ENCODE results near the gene DMD. TPM values are rescaled to one million over a fixed set of nuclear protein-coding genes. Genes with fewer than 3 reads are reported as not detected.

Gene DMD
- polyA plus RNA-seq, 1 donor from 2014 or later = 21.6 TPM

- H3K27me3 ChIP-seq (ENCODE audit: insufficient read depth, low read depth, low read length) = no peaks in the 10 kb centered on the region
Measured at GRCh38 chrX:32276153-32276552, 935.2 kb downstream of the DMD start.

GRCh38 chrX:32269866-32270265 lies 941.5 kb downstream of the DMD start:
- no peak overlapping the region for H3K4me3 ChIP-seq (ENCODE audit: low read length)
- no peaks in the 10 kb centered on the region for H3F3A ChIP-seq (ENCODE audit: insufficient read depth, low read length, poor library complexity, severe bottlenecking)
- H2AFZ ChIP-seq (ENCODE audit: low read depth, low read length) = no peak overlapping the region
- H3K9ac ChIP-seq (ENCODE audit: low read length) = no peak overlapping the region
- H3K4me2 ChIP-seq (ENCODE audit: low read length) = no peak overlapping the region
- H3K27ac ChIP-seq (ENCODE audit: low read length) = no peak overlapping the region
- H3K27me3 ChIP-seq (ENCODE audit: insufficient read depth, low read depth, low read length) = no peaks in the 10 kb centered on the region
- no peaks in the 10 kb centered on the region for H3K79me2 ChIP-seq (replicated peaks; ENCODE audit: insufficient read depth, low read length)
- no peaks in the 10 kb centered on the region for H3K9me3 ChIP-seq (ENCODE audit: low read length)
- no peaks in the 10 kb centered on the region for H3K9me2 ChIP-seq (ENCODE audit: insufficient read depth, low read length)
- no peaks in the 10 kb centered on the region for H4K20me1 ChIP-seq (ENCODE audit: insufficient read depth)
- H3K36me3 ChIP-seq (ENCODE audit: insufficient read depth, low read length) = no peaks in the 10 kb centered on the region
- TF ChIP-seq POLR2AphosphoS5 (IDR thresholded peaks at IDR 0.05) (no peak), SMC3 (conservative IDR thresholded peaks at IDR 0.05; ENCODE audit: poor library complexity) (no peak), EZH2 (IDR thresholded peaks at IDR 0.05; ENCODE audit: borderline replicate concordance, insufficient read depth, low read length, poor library complexity, severe bottlenecking) (no peak), MXI1 (conservative IDR thresholded peaks at IDR 0.05; ENCODE audit: poor library complexity, severe bottlenecking) (no peak), CTCF (IDR thresholded peaks at IDR 0.05; ENCODE audit: poor library complexity, severe bottlenecking) (no peak), TAF1 (IDR thresholded peaks at IDR 0.05; ENCODE audit: low read depth) (no peak), REST (IDR thresholded peaks at IDR 0.05; ENCODE audit: borderline replicate concordance) (no peak)

More at GRCh38 chrX:32276153-32276552, 935.2 kb downstream of the DMD start:
- Histone ChIP-seq H3K27ac (ENCODE audit: low read length) (no peak overlapping the region), H3K36me3 (ENCODE audit: insufficient read depth, low read length) (no peaks in the 10 kb centered on the region), H3K4me3 (ENCODE audit: low read length) (no peak overlapping the region), H3K4me2 (ENCODE audit: low read length) (no peak overlapping the region), H4K20me1 (ENCODE audit: insufficient read depth) (no peaks in the 10 kb centered on the region), H3K9me3 (ENCODE audit: low read length) (no peaks in the 10 kb centered on the region), H3K79me2 (replicated peaks; ENCODE audit: insufficient read depth, low read length) (no peaks in the 10 kb centered on the region), H3K9me2 (ENCODE audit: insufficient read depth, low read length) (no peaks in the 10 kb centered on the region), H2AFZ (ENCODE audit: low read depth, low read length) (no peak overlapping the region), H3F3A (ENCODE audit: insufficient read depth, low read length, poor library complexity, severe bottlenecking) (no peaks in the 10 kb centered on the region), H3K9ac (ENCODE audit: low read length) (no peak overlapping the region)
- TF ChIP-seq TAF1 (IDR thresholded peaks at IDR 0.05; ENCODE audit: low read depth) (no peak), POLR2AphosphoS5 (IDR thresholded peaks at IDR 0.05) (no peak), EP300 (conservative IDR thresholded peaks at IDR 0.05; ENCODE audit: poor library complexity, severe bottlenecking) (no peak), CTCF (IDR thresholded peaks at IDR 0.05; ENCODE audit: poor library complexity, severe bottlenecking) (no peak), EZH2 (IDR thresholded peaks at IDR 0.05; ENCODE audit: borderline replicate concordance, insufficient read depth, low read length, poor library complexity, severe bottlenecking) (no peak), MXI1 (conservative IDR thresholded peaks at IDR 0.05; ENCODE audit: poor library complexity, severe bottlenecking) (no peak), REST (IDR thresholded peaks at IDR 0.05; ENCODE audit: borderline replicate concordance) (no peak), RAD21 (conservative IDR thresholded peaks at IDR 0.05) (no peak), SMC3 (conservative IDR thresholded peaks at IDR 0.05; ENCODE audit: poor library complexity) (no peak)
